NCI-H2029 treated with DMSO at 0.1 percent for 48 hours (cell line): ENCODE data around the gene KRTAP4-3.
"Not testable (repeated sequence)": the region's sequence is repeated elsewhere in the genome, so short reads cannot be mapped to it uniquely, and the experiment has no call there.

Experiments used
- DNase-seq: peaks from one replicate; lab custom pipeline; 2025; lab: John Stamatoyannopoulos, UW

The KRTAP4-3 gene

DNA sequence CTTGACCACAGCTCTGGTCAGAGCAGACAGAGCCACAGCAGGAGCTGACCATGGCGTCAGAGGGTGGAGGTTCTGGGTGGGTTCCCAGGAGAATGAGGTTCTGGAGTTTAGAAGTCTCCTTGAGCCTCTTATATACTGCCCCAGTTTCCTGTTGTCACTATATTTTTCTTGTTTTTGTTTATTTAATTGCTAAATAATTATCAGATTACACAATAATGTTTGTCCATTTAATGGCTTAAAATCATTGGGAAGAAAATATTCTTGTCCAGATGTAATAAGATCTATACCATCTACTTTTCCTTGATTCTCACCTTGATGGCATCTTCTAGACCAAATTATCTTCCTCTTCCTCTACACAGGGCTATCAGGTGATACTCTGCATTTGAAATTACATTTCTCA is at the start of gene KRTAP4-3:
Gene KRTAP4-3 (minus strand): TSS at position 101 of the 400 bp plus-strand sequence. CDS start 49 bp downstream, at position 52.
- DNase-seq = no peak

DNA sequence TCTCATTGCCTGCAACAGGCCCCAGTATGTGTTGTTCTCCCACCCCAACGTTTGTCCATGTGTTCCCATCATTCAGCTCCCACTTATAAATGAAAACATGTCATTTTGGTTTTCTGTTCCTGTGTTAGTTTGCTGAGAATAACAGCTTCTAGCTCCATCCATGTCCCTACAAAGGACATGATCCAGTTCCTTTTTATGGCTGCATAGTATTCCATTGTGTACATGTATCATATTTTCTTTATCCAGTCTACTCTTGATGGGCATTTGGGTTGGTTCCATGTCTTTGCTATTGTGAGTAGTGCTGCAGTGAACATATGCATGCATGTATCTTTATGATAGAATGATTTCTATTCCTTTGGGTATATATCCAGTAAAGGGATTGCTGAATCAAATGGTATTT is 47.7 kb upstream of the KRTAP4-3 start:
- no peak for DNase-seq

DNA sequence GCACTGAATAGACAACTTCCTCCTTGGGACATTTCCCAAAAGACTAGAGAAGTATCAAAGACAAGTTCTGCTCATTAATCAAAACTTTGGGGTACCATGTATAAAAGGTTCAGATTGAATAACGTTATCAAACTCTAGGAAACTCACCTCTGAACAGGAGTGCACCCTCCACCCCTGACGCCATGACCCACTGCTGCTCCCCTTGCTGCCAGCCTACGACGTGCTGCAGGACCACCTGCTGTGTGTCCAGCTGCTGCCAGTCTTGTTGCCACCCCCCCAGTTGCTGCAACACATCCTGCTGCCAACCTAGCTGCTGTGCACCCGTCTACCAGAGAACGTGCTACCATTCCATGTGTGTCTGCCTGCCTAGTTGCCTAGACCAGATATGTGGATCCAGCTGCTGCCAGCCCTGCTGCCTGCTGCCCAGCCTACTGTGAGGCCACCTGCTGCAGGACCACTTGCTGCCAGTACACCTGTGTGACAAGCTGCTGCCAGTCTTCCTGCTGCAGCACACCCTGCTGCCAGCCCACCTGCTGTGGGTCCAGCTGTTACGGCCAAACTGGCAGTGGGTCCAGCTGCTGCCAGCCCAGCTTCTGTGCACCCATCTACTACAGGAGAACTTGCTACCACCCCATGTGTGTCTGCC is 44.6 kb upstream of the KRTAP4-3 start:
- DNase-seq = peak; percentile 49

DNA sequence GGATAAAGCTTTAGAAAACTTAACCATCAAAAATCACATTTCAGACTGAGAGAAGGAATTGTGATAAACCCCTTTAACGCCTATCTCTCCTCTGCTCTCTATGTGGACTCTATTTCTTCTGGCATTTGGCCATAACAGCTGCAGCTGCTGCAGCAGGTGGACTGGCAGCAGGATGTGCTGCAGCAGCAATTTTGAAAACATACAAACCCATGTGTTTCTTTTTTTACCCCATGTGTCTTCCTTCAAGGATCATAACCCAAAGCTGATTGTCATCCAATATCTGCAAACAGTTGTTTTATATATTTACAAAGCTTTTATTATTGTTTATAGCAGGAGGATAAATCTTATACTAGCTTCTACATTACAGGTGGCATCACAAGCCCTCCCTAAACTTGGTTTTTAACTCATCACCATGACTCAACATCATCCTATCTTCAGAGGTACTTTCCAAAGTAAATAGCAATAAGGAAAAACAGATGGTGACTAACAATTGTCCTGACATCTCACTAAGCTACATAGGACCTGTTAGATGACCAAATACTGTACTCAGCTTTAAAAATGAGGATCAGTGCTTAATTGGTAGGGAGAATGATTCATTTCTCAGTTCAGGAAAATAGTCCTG is 43.9 kb upstream of the KRTAP4-3 start:
- DNase-seq = peak; percentile 31

DNA sequence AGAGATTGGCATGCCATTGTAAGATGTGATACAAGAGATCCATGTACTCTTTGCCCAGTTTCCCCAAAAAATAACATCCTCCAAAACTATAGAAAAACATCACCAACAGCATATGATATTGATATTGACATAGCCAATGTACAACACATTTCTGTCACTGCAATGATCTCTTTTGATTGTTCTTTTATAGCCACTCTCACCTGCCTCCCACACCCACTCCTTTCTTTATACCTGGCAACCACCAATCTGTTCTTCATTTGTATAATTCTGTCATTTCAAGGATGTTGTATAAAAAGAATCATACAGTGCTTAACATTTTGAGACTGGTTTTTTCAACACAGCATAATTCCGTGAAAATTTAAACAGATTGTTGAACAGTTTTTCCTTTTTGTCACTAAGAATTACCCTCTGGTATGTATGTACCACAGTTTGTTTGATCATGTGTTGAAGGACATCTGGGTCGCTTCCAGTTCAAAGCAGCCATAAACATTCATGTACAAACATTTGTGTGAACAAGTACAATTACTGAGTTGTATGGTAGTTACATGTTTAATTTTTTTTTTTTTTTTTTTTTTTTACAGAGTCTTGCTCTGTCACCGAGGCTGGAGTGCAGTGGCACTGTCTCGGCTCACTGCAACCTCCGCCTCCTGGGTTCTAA is 31.5 kb upstream of the KRTAP4-3 start:
- peak; percentile 39 for DNase-seq

DNA sequence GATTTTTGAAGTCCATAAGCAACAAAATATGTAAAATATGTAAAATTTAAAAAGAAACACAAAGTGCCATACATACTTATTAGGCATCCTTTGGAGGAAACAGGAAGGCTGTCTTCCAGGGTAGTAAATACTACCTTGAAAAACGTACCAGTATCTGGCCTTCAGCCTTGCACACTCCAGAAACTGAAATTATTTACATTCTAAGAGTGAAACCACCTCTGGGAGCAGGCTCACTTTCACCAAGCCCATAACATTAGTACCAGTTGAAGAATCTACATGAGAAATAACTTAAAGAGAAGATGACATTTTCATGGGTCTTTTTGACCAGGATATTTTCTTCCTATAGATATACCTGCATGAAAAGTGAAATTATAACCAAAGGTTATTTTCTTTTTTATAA is 28.0 kb upstream of the KRTAP4-3 start:
- DNase-seq = no peak

DNA sequence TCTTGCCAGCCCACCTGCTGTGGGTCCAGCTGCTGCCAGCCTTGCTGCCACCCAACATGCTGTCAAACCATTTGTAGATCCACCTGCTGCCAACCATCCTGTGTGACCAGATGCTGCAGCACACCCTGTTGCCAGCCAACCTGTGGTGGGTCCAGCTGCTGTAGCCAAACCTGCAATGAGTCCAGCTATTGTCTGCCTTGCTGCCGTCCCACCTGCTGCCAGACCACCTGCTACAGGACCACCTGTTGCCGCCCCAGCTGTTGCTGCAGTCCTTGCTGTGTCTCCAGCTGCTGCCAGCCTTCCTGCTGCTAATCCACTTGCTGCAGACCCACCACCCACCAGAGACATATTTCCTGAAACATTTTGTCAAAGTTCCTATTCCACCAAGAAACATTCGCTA is 22.3 kb upstream of the KRTAP4-3 start:
- DNase-seq = no peak

DNA sequence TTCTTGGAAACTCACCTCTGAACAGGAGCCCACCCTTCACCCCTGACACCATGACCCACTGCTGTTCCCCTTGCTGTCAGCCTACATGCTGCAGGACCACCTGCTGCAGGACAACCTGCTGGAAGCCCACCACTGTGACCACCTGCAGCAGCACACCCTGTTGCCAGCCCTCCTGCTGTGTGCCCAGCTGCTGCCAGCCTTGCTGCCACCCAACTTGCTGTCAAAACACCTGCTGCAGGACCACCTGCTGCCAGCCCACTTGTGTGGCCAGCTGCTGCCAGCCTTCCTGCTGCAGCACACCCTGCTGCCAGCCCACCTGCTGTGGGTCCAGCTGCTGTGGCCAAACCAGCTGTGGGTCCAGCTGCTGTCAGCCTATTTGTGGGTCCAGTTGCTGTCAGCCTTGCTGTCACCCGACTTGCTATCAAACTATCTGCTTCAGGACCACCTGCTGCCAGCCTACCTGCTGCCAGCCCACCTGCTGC is 21.9 kb upstream of the KRTAP4-3 start, which contains the start of gene KRTAP9-1:
Gene KRTAP9-1 (plus strand): TSS at position 51 of the 482 bp plus-strand sequence. CDS start 0 bp downstream, at position 51.
- not testable (repeated sequence) for DNase-seq

DNA sequence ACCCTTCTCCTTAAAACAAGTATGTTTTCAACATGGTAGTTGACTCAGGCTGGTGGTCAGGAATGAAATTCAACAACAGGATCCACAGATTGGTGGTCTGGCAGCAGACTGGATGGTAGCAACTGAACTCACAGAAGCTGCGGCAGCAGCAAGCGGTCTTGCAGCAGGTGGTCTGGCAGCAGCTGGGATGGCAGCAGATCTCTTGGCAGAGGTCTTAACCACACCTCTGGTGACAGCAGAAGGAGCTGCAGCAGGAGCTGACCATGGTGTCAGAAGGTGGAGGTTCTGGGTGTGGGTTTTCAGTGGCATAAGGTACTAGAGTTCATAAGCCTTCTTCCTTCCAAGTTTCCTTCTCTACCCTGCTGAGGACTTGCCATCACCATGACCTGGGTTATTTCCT is 18.9 kb upstream of the KRTAP4-3 start:
- no peak for DNase-seq

DNA sequence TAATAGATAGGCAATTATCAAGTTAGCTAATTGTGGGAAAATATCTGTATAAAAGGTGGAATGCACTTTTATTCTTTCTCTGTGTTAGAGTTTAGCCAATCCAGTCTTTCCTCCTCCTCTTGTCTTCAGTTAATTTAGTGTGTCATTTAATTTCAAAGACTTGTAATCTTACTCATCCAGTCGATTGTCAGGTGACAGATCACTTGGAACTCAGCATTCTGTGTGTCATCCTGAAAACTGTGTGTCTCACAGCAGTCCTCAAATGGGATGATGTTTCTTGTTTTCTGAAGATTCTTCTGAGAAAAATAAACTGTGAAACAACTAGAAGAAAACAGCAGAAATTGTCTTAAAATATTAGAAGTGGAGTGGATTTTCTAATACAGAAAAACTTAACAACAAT is 17.0 kb upstream of the KRTAP4-3 start:
- DNase-seq = no peak

DNA sequence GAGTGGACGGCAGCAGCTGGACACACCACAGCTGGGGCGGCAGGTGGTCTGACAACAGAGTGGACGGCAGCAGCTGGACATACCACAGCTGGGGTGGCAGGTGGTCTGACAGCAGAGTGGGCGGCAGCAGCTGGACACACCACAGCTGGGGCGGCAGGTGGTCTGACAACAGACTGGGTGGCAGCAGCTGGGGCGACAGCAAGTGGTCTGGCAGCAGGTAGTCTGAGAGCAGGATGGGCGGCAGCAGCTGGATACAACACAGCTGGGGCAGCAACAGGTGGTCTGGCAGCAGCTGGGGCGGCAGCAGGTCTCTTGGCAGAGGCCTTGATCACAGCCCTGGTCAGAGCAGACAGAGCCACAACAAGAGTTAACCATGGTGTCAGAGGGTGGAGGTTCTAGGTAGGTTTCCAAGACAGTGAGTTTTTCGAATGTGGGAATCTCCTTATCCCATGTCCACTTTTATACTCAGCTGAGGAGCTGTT is 16.5 kb upstream of the KRTAP4-3 start, which contains the start of gene KRTAP4-1:
Gene KRTAP4-1 (minus strand): TSS at position 432 of the 482 bp plus-strand sequence. CDS start 57 bp downstream, at position 375.
- no peak for DNase-seq

DNA sequence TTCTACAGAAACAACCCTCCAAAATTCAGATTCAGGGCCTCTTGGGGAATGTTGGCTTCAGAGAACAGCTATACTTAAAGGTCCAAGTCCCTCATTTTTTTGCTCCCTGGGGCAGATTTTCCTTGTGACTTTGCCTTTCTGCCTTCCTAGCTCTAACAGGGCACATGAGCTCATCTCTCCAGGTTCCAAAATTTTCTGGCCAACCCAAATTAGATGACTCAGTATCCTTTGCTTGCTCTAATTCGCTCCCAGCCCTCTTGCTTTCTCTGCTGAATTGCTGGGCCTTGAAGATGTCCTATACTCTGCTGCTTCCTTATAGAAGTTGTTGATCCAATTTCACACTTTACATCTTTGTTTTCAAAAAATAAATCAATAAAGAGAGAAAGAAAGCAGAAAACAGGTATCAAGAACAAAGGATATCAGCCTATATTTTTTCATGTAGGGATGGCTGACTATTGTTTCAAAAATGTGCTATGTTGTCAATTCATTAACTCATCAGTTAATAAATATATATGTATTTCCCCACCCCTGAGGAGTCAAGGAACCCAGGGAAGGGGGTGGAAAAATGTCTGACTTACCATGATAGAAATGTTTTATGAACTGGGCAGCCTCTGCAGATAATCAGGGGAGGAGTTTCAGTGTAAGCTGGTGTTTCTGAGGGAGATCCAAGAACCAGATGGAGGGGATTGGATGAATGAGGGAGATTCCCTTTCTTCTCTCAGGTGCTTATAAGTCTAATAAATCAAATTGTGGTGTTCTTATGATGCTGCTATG is 11.0 kb upstream of the KRTAP4-3 start:
- no peak for DNase-seq

DNA sequence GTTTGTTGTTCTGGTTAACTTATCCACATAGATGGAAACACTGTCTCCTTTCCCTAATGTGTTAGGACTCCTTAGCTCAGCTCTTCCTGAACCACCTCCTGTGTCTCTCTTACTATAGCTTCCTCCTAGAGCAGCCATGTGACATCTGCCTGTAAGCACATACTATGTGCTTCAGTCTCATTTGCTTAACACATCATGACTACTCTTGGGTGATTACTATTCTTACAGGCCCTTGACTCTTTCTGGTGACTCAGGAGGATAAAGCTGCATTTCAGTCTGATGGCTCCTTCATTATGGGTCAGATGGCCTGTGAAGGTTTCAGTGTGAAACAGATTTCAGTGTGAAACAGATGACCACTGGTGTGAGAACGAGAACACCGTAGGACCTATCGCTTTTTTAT is 10.3 kb upstream of the KRTAP4-3 start:
- no peak for DNase-seq

DNA sequence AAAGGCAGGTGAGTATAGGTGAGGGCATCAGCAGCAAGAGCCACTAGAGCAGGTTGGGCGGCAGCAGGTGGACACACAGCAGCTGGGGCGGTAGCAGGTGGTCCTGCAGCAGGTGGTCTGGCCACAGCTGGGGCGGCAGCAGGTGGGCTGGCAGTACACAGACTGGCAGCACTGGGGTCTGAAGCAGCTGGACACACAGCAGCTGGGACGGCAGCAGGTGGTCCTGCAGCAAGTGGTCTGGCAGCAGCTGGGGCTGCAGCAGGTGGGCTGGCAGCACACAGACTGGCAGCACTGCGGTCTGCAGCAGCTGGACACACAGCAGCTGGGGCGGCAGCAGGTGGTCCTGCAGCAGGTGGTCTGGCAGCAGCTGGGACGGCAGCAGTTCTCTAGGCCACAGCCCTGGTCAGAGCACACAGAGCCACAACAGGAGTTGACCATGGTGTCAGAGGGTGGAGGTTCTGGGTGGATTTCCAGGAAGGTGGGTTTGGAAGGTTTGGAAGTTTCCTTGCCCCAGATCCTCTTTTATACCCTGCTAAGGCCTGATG is 9.8 kb upstream of the KRTAP4-3 start, which contains the start of gene KRTAP4-2:
Gene KRTAP4-2 (minus strand): TSS at position 495 of the 545 bp plus-strand sequence. CDS start 57 bp downstream, at position 438.
- DNase-seq = no peak

DNA sequence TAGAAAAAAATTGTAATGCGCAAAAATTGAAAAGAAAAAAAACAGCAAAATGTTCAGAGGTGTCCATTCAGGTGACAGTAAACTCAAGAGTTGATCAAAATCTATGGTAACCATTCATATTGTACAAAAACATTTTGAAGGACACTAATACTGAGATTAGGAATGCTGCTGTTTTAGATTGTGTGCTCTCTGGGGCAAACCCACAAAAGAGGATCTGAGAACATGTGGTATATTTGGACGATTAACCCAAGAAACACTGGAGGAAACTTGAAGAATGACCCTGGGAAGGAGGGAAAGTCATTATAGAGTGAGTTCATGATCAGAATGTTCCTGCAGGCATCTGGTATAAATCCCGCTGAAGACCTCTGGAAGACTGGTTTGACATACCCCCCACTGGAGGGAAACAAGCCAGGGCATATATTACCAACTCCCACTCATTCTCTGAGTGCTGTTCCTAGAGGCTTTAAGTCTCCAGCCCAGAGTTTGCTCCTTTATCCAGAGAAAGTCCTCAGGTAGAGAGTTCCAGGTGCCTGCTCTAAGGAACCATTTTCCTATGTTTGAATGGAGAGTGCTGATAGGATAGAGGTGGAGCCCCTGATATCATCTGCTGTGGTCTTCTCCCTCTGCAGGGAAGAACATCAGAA is 8.8 kb upstream of the KRTAP4-3 start:
- DNase-seq = no peak

DNA sequence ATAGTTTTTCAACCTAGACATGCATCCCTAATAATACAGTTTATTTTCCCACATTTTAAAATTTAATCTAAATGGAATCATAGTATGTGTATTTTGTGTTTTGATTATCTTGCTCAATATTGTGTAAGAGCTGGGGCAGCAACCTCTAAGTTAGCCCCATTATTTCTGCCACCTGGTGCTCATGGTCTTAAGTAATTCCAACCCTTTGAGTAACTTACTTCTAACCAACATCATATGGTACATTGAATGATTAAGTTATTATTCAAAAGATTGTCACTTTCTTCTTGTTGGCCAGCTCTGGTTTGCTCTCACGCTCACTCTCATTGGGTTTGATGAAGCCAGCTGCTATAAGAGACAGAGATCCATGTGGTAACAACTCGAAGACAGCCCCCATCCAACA is 3.9 kb upstream of the KRTAP4-3 start:
- DNase-seq = no peak

DNA sequence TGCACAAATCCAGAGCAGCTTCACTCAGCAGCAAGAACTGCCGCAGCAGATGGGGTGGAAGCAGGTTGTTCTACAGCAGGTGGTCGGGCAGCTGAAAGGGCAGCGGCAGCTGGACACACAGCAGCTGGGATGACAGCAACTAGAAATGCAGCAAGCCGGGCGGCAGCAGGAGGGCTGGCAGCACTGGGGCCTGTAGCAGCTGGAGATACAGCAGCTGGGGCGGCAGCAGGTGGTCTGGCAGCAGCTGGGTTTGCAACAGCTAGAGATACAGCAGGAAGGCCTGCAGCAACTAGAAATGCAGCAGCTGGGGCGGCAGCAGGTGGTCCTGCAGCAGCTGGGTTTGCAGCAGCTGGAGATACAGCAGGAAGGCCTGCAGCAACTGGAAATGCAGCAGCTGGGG is 460 bp downstream of the KRTAP4-3 start:
- DNase-seq = no peak

DNA sequence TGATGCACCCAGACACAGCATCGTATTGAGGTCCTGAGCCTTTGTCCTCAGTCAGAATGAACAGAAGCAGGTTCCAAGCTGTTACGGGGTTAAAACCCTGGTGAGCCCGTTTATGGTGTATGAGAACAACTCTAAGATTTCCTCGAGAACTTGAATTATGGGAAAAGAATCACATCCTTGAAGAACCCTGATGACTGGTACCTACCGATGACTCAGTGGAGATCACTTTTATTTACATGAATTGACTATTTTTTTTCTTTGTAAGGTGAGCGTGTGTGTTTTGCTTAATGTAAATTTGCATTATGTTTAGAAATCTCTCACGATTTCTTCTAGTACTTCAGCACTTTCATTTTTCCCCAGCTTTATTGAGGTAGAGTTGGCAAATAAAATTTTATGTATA is 4.2 kb downstream of the KRTAP4-3 start:
- DNase-seq = no peak

DNA sequence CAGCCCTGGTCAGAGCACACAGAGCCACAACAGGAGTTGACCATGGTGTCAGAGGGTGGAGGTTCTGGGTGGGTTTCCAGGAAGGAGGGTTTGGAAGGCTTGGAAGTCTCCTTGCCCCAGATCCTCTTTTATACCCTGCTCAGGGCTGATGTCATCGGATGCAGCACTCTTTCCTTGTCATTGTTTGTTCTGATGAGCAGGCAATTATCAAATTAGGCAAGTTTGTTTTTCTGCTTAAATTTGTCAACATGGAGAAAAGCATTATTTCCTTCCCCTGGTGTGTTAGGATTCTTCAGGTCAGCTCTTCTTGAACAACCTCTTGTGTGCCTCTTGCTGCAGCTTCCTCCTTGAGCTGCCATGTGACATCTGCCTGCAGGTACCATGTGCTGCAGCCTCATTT is 7.4 kb downstream of the KRTAP4-3 start, which contains the start of gene KRTAP4-4:
Gene KRTAP4-4 (minus strand): TSS at position 101 of the 400 bp plus-strand sequence. CDS start 57 bp downstream, at position 44.
- DNase-seq = no peak

DNA sequence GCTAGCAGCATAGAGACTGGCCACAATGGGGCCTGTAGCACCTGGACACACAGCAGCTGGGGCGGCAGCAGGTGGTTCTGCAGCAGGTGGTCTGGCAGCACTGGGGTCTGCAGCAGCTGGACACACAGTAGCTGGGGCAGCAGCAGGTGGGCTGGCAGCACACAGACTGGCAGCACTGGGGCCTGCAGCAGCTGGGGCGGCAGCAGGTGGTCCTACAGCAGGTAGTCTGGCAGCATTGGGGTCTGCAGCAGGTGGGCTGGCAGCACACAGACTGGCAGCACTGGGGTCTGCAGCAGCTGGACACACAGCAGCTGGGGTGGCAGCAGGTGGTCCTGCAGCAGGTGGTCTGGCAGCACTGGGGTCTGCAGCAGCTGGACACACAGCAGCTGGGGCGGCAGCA is 7.8 kb downstream of the KRTAP4-3 start:
- not testable (repeated sequence) for DNase-seq

DNA sequence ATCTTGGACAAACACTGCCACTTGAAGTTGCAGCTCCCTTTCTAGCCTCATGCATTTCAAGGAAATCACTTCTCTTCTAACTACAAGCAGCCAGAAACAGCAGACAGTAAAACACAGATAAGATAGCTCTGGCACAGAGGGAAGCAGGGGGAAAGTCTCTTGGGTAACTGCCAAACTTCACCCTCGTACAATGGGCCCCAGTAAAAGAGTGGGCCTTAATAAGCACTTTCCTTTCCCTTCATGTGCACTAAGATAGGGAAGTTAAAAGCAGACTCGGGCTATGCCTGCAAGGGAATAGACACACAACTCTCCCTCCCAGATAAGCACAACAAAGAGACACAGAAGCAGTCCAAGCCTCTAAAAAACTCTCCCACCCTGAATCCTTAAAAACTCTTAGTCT is 14.2 kb downstream of the KRTAP4-3 start:
- no peak for DNase-seq
